T-cell (primary cell): ENCODE data around the gene MAGOH. TPM values are rescaled to one million over a fixed set of nuclear protein-coding genes. Genes with fewer than 3 reads are reported as not detected.
"Not testable (repeated sequence)": the region's sequence is repeated elsewhere in the genome, so short reads cannot be mapped to it uniquely, and the experiment has no call there.

Experiments used
- ATAC-seq, 4 experiments: fragments of 200-7000 bp in 3 of 4; fragments of 150-1000 bp in 1 of 4; cut with Tn5 transposase; replicated peaks in 1 of 4; 1 replicate in 3 of 4; 2 replicates in 1 of 4; pipeline ENCODE4 v1.10.0; 2021; ENCODE audit warnings: moderate library complexity in 3 of 4, mild to moderate bottlenecking in 2 of 4, moderate number of reproducible peaks in 1 of 4
- CTCF ChIA-PET, 2 donors: fragments of 300-600 bp; sonication (Branson Sonifier 250); formaldehyde crosslinking; loops; one replicate each; lab custom pipeline; 2022; ENCODE audit warnings: antibody characterized with exemption in 2 of 2; lab: Charles Lee
- POLR2A ChIA-PET, 2 donors: fragments of 300-600 bp; sonication (Branson Sonifier 250); formaldehyde crosslinking; loops; one replicate each; lab custom pipeline; 2022; ENCODE audit warnings: antibody characterized with exemption in 2 of 2; lab: Charles Lee
- DNase-seq, 35 experiments: peaks; one replicate each; pipeline versions ENCODE4 v3.0.0 to v3.0.0-alpha.2; 2013 to 2023
- H3K27ac ChIP-seq: one replicate; pipeline ENCODE4 v1.5.1; 2013; ENCODE audit warnings: low read length
- H3K27me3 ChIP-seq, 2 experiments: replicated peaks in 1 of 2; 1 replicate in 1 of 2; 2 replicates in 1 of 2; pipeline versions ENCODE4 v1.6.1 to v1.7.0; 2013; ENCODE audit warnings: low read length in 1 of 2, mixed read lengths in 1 of 2; ENCODE audit not compliant: control insufficient read depth in 2 of 2, insufficient read depth in 2 of 2; ENCODE audit errors: extremely low read depth in 1 of 2
- H3K36me3 ChIP-seq, 2 donors: 1 replicate in 1 of 2; 2 replicates in 1 of 2; pipeline versions ENCODE4 v1.6.1 to v1.7.0; 2013; ENCODE audit warnings: low read length in 1 of 2; ENCODE audit not compliant: control insufficient read depth in 2 of 2, insufficient read depth in 1 of 2; ENCODE audit errors: extremely low read depth in 1 of 2
- H3K4me1 ChIP-seq, 2 experiments: 1 replicate in 1 of 2; 2 replicates in 1 of 2; pipeline versions ENCODE4 v1.6.1 to v1.7.0; 2013; ENCODE audit warnings: low read length in 2 of 2, mixed read lengths in 1 of 2; ENCODE audit not compliant: insufficient read depth in 2 of 2, control insufficient read depth in 1 of 2; ENCODE audit errors: extremely low read depth in 1 of 2
- H3K4me3 ChIP-seq, 2 donors: 1 replicate in 1 of 2; 2 replicates in 1 of 2; pipeline versions ENCODE4 v1.5.1 to v1.7.0; 2013; ENCODE audit warnings: mild to moderate bottlenecking in 2 of 2, low read length in 1 of 2, moderate library complexity in 1 of 2; ENCODE audit not compliant: control insufficient read depth in 1 of 2; ENCODE audit errors: extremely low read depth in 1 of 2
- H3K9me3 ChIP-seq: 2 replicates; pipeline ENCODE4 v1.7.0; 2013
- H3K27ac Mint-ChIP-seq, 2 donors: one replicate each; pipeline ENCODE4 v1.8.0; 2020 to 2021; ENCODE audit warnings: mild to moderate bottlenecking in 2 of 2, mixed read lengths in 2 of 2
- H3K27me3 Mint-ChIP-seq, 2 donors: one replicate each; pipeline ENCODE4 v1.8.0; 2021 to 2022; ENCODE audit warnings: mixed read lengths in 2 of 2
- H3K36me3 Mint-ChIP-seq: one replicate; pipeline ENCODE4 v1.8.0; 2021; ENCODE audit warnings: mixed read lengths
- H3K4me1 Mint-ChIP-seq, 3 donors: one replicate each; pipeline ENCODE4 v1.8.0; 2020 to 2022; ENCODE audit warnings: mixed read lengths in 3 of 3, mild to moderate bottlenecking in 1 of 3
- H3K4me3 Mint-ChIP-seq, 3 donors: one replicate each; pipeline ENCODE4 v1.8.0; 2020 to 2022; ENCODE audit warnings: mild to moderate bottlenecking in 3 of 3, mixed read lengths in 3 of 3, moderate library complexity in 3 of 3
- H3K9me3 Mint-ChIP-seq, 3 donors: one replicate each; pipeline ENCODE4 v1.8.0; 2020 to 2022; ENCODE audit warnings: mixed read lengths in 3 of 3
- WGBS: methylation state at CpG from one replicate; pipeline ENCODE4 v1.1.5; 2013; ENCODE audit warnings: missing lambda C conversion rate; ENCODE audit not compliant: insufficient coverage; 5-methylcytosine and 5-hydroxymethylcytosine counted together
- total RNA-seq, 35 experiments: library from RNA in 6 of 35; stranded (reverse) in 6 of 35; fragments of 120-200 nt in 1 of 35; gene quantifications; one replicate each; pipeline versions ENCODE4 v1.2.1 to v1.2.4 and lab custom pipeline; 2013 to 2026

MAGOH gene
- total RNA-seq, 5 donors from 2014 or later (not counting 1 experiment from before 2014, with no cell fraction given) = 43.7 to 51.9 (median 51.3) TPM

GRCh38 chr1:53283156-53283555 is 44.8 kb upstream of the MAGOH start:
- H3K4me1 ChIP-seq, H3K36me3 ChIP-seq, H3K27me3 Mint-ChIP-seq, H3K4me1 Mint-ChIP-seq, DNase-seq, H3K4me3 Mint-ChIP-seq, H3K27me3 ChIP-seq, H3K36me3 Mint-ChIP-seq, CTCF ChIA-PET, ATAC-seq, H3K9me3 Mint-ChIP-seq, POLR2A ChIA-PET, H3K9me3 ChIP-seq, H3K4me3 ChIP-seq, H3K27ac ChIP-seq: not testable (repeated sequence)
- peak overlapping the region in 1 of 2 donors; percentile 11 for H3K27ac Mint-ChIP-seq
- WGBS = no CpG with 5 or more reads among the region's 12 CpGs

- 98% methylated on average over 6 of the region's 9 CpGs for WGBS
- no peak overlapping the region for H3K4me3 Mint-ChIP-seq
- ChIA-PET CTCF (interaction anchor here in 1 of 2 donors (0.6 kb wide), 1 partner anchor 115 kb away, joined by 3 read pairs; no protein-coding TSS in a partner anchor), POLR2A (no interaction called here)
- no peaks in the 10 kb centered on the region for H3K27me3 Mint-ChIP-seq
- H3K9me3 ChIP-seq = no peaks in the 10 kb centered on the region
- H3K27me3 ChIP-seq = no peaks in the 10 kb centered on the region
- H3K27ac Mint-ChIP-seq = no peak overlapping the region
- peaks cover 0 to 2% of the 10 kb centered on the region in 2 donors for H3K36me3 ChIP-seq
- no peaks in the 10 kb centered on the region for H3K4me1 Mint-ChIP-seq
- no peaks in the 10 kb centered on the region for H3K36me3 Mint-ChIP-seq
- no peak overlapping the region for H3K27ac ChIP-seq
- no peak for DNase-seq
- no peak for ATAC-seq
- H3K4me3 ChIP-seq = no peak overlapping the region
- no peaks in the 10 kb centered on the region for H3K4me1 ChIP-seq
- no peaks in the 10 kb centered on the region for H3K9me3 Mint-ChIP-seq
These were observed 42.8 kb upstream of the MAGOH start for GRCh38 chr1:53281133-53281532.

- no peak overlapping the region for H3K4me3 ChIP-seq
- Mint-ChIP-seq H3K4me3 (no peak overlapping the region), H3K9me3 (no peaks in the 10 kb centered on the region), H3K36me3 (no peaks in the 10 kb centered on the region), H3K27ac (no peak overlapping the region), H3K27me3 (no peaks in the 10 kb centered on the region), H3K4me1 (no peaks in the 10 kb centered on the region)
- DNase-seq (no peak), ATAC-seq (no peak)
- no peak overlapping the region for H3K27ac ChIP-seq
- no peaks in the 10 kb centered on the region for H3K36me3 ChIP-seq
- ChIA-PET POLR2A (no interaction called here), CTCF (interaction anchor here in 1 of 2 donors (1.1 kb wide), 1 partner anchor 115 kb away, joined by 3 read pairs; no protein-coding TSS in a partner anchor)
- no peaks in the 10 kb centered on the region for H3K27me3 ChIP-seq
- H3K4me1 ChIP-seq = no peaks in the 10 kb centered on the region
- no peaks in the 10 kb centered on the region for H3K9me3 ChIP-seq
- WGBS = 97% methylated on average over 8 of the region's 8 CpGs
These were observed 42.2 kb upstream of the MAGOH start for GRCh38 chr1:53280496-53280895.

GRCh38 chr1:53279296-53280200 is 41.2 kb upstream of the MAGOH start:
- WGBS = 64% methylated on average over 5 of the region's 14 CpGs

GRCh38 chr1:53278298-53278725 is 40.0 kb upstream of the MAGOH start:
- DNase-seq = peak; percentile 15 to 77 (median 64)
- no peaks in the 10 kb centered on the region for H3K36me3 Mint-ChIP-seq
- H3K4me3 Mint-ChIP-seq = no peak overlapping the region
- no peak overlapping the region for H3K4me3 ChIP-seq
- ChIA-PET CTCF (interaction anchor here (0.6 to 2.1 kb wide), 19 partner anchors 9 to 463 kb away, joined by 3 to 23 read pairs (median 4); no protein-coding TSS in a partner anchor), POLR2A (interaction anchor here in 1 of 2 donors (0.7 kb wide), 1 partner anchor 113 kb away, joined by 6 read pairs; no protein-coding TSS in a partner anchor)
- no peaks in the 10 kb centered on the region for H3K27me3 Mint-ChIP-seq
- H3K27me3 ChIP-seq = no peaks in the 10 kb centered on the region
- H3K9me3 Mint-ChIP-seq = no peaks in the 10 kb centered on the region
- peak; percentile 60 to 75 (median 70) for ATAC-seq
- no peak overlapping the region for H3K27ac Mint-ChIP-seq
- no peaks in the 10 kb centered on the region for H3K9me3 ChIP-seq
- H3K27ac ChIP-seq = no peak overlapping the region
- no peaks in the 10 kb centered on the region for H3K4me1 Mint-ChIP-seq
- no peaks in the 10 kb centered on the region for H3K4me1 ChIP-seq
- WGBS = 4% methylated on average over 4 of the region's 8 CpGs
- H3K36me3 ChIP-seq = peaks cover 0 to 3% of the 10 kb centered on the region in 2 donors

More at GRCh38 chr1:53279296-53280200, 41.2 kb upstream of the MAGOH start:
- Histone ChIP-seq H3K4me1 (no peaks in the 10 kb centered on the region), H3K27ac (no peak overlapping the region), H3K9me3 (no peaks in the 10 kb centered on the region), H3K4me3 (no peak overlapping the region), H3K27me3 (no peaks in the 10 kb centered on the region), H3K36me3 (peaks cover 0 to 3% of the 10 kb centered on the region in 2 donors)
- H3K4me1 Mint-ChIP-seq = no peaks in the 10 kb centered on the region
- ATAC-seq (no peak), DNase-seq (no peak)
- ChIA-PET CTCF (interaction anchor here (0.6 to 2.1 kb wide), 7 partner anchors 12 to 155 kb away, joined by 3 to 23 read pairs (median 9); no protein-coding TSS in a partner anchor), POLR2A (no interaction called here)
- no peaks in the 10 kb centered on the region for H3K36me3 Mint-ChIP-seq
- H3K27me3 Mint-ChIP-seq = no peaks in the 10 kb centered on the region
- no peak overlapping the region for H3K4me3 Mint-ChIP-seq
- H3K27ac Mint-ChIP-seq = no peak overlapping the region
- H3K9me3 Mint-ChIP-seq = no peaks in the 10 kb centered on the region

- ChIA-PET CTCF (interaction anchor here (0.9 to 2.1 kb wide), 3 partner anchors 116 to 195 kb away, joined by 3 to 22 read pairs (median 4); no protein-coding TSS in a partner anchor), POLR2A (no interaction called here)
- Histone ChIP-seq H3K4me1 (no peaks in the 10 kb centered on the region), H3K27me3 (no peaks in the 10 kb centered on the region), H3K36me3 (peaks cover 0 to 3% of the 10 kb centered on the region in 2 donors), H3K9me3 (no peaks in the 10 kb centered on the region), H3K27ac (no peak overlapping the region), H3K4me3 (no peak overlapping the region)
- H3K4me1 Mint-ChIP-seq = no peaks in the 10 kb centered on the region
- H3K27me3 Mint-ChIP-seq = no peaks in the 10 kb centered on the region
- no peak overlapping the region for H3K4me3 Mint-ChIP-seq
- WGBS = 99% methylated on average over 5 of the region's 5 CpGs
- no peak overlapping the region for H3K27ac Mint-ChIP-seq
- ATAC-seq (no peak), DNase-seq (no peak)
- H3K36me3 Mint-ChIP-seq = no peaks in the 10 kb centered on the region
- no peaks in the 10 kb centered on the region for H3K9me3 Mint-ChIP-seq
These were observed 39.0 kb upstream of the MAGOH start for GRCh38 chr1:53277326-53277725.
